Occipital lobe (tissue), 2 donors: ENCODE measurements around the gene FAF1. TPM values are rescaled to one million over a fixed set of nuclear protein-coding genes. Genes with fewer than 3 reads are reported as not detected.

ENCODE experiments used
- DNase-seq: peaks from one replicate; lab custom pipeline; 2025; lab: John Stamatoyannopoulos, UW
- total RNA-seq: library from RNA; depleted of rRNA; stranded (reverse); fragments of >200 nt; gene quantifications from one replicate; pipeline ENCODE4 v1.2.3, GENCODE V29; 2014

FAF1 gene
- total RNA-seq, 1 donor from 2014 or later = 40.4 TPM

GRCh38 chr1:50644447-50645105 is 315.5 kb downstream of the FAF1 start:
- DNase-seq = no peak

- DNase-seq = no peak
Observed at GRCh38 chr1:50637460-50637859, 322.6 kb downstream of the FAF1 start.

- no peak for DNase-seq
Observed at GRCh38 chr1:50634251-50634650, 325.8 kb downstream of the FAF1 start.

GRCh38 chr1:50633465-50633864 is 326.6 kb downstream of the FAF1 start:
- no peak for DNase-seq

GRCh38 chr1:50631161-50631560 is 328.9 kb downstream of the FAF1 start:
- DNase-seq = no peak

GRCh38 chr1:50622259-50622658 is 337.8 kb downstream of the FAF1 start:
- DNase-seq = no peak

GRCh38 chr1:50620680-50621329 is 339.3 kb downstream of the FAF1 start:
- DNase-seq = no peak

GRCh38 chr1:50615036-50615750 is 344.9 kb downstream of the FAF1 start:
- DNase-seq = no peak

- DNase-seq = no peak
Observed at GRCh38 chr1:50611675-50612074, 348.4 kb downstream of the FAF1 start.

GRCh38 chr1:50610563-50610962 is 349.5 kb downstream of the FAF1 start:
- no peak for DNase-seq

- DNase-seq = no peak
Observed at GRCh38 chr1:50609508-50609907, 350.6 kb downstream of the FAF1 start.

- DNase-seq = no peak
Observed at GRCh38 chr1:50605186-50605875, 354.7 kb downstream of the FAF1 start.

- DNase-seq = no peak
Observed at GRCh38 chr1:50604580-50604979, 355.5 kb downstream of the FAF1 start.

- no peak for DNase-seq
Observed at GRCh38 chr1:50603274-50604271, 356.5 kb downstream of the FAF1 start.

GRCh38 chr1:50599546-50599945 is 360.5 kb downstream of the FAF1 start:
- no peak for DNase-seq

- DNase-seq = no peak
Observed at GRCh38 chr1:50595874-50596273, 364.2 kb downstream of the FAF1 start.

GRCh38 chr1:50593515-50593914 is 366.6 kb downstream of the FAF1 start:
- DNase-seq = no peak

GRCh38 chr1:50591598-50591997 is 368.5 kb downstream of the FAF1 start:
- no peak for DNase-seq

- no peak for DNase-seq
Observed at GRCh38 chr1:50582346-50582745, 377.7 kb downstream of the FAF1 start.

GRCh38 chr1:50570066-50570468 is 390.0 kb downstream of the FAF1 start:
- DNase-seq = no peak

- no peak for DNase-seq
Observed at GRCh38 chr1:50568782-50569181, 391.3 kb downstream of the FAF1 start.
